Measurements from ENCODE around the gene SKOR1.

Gene SKOR1

DNA sequence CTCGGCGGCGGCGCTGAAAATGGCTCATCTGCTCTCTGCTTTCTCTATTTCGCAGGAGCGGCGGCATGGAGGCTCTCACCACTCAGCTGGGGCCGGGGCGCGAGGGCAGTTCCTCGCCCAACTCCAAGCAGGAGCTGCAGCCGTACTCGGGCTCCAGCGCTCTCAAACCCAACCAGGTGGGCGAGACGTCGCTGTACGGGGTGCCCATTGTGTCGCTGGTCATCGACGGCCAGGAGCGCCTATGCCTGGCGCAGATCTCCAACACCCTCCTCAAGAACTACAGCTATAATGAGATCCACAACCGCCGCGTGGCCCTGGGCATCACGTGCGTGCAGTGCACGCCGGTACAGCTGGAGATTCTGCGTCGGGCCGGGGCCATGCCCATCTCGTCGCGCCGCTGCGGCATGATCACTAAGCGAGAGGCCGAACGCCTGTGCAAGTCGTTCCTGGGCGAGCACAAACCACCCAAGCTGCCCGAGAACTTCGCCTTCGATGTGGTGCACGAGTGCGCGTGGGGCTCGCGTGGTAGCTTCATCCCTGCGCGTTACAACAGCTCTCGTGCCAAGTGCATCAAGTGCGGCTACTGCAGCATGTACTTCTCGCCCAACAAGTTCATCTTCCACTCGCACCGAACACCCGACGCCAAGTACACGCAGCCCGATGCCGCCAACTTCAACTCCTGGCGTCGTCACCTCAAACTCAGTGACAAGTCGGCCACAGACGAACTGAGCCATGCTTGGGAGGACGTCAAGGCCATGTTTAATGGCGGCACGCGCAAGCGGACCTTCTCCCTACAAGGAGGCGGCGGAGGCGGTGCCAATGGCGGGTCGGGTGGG, 790 bp downstream of the SKOR1 start:
- no peak for DNase-seq (ENCODE audit: low read depth)
- H3K4me3 ChIP-seq (ENCODE audit: control insufficient read depth, low read depth, low read length): no peak overlapping the region

DNA sequence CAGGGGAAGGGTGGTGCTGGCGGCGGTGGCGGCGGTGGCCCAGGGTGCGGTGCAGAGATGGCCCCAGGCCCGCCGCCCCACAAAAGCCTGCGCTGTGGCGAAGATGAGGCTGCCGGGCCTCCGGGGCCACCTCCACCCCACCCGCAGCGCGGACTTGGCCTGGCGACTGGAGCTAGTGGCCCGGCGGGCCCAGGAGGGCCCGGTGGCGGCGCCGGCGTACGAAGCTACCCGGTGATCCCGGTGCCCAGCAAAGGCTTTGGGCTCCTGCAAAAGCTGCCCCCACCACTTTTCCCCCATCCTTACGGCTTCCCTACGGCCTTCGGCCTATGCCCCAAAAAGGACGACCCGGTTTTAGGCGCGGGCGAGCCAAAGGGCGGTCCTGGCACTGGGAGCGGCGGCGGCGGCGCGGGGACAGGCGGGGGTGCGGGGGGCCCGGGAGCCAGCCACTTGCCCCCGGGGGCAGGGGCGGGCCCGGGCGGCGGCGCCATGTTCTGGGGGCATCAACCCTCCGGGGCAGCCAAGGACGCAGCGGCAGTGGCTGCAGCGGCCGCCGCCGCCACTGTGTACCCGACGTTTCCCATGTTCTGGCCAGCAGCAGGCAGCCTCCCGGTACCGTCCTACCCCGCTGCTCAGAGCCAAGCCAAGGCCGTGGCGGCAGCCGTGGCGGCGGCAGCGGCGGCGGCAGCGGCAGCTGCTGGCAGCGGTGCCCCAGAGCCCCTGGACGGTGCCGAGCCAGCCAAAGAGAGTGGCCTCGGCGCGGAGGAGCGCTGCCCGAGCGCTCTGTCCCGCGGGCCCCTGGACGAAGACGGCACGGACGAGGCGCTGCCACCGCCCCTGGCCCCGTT, 1.6 kb downstream of the SKOR1 start:
- DNase-seq (ENCODE audit: low read depth): no peak
- H3K4me3 ChIP-seq (ENCODE audit: control insufficient read depth, low read depth, low read length): no peak overlapping the region

More for the DNA sequence above, 790 bp downstream of the SKOR1 start:
- TF ChIP-seq, protein P1, sequence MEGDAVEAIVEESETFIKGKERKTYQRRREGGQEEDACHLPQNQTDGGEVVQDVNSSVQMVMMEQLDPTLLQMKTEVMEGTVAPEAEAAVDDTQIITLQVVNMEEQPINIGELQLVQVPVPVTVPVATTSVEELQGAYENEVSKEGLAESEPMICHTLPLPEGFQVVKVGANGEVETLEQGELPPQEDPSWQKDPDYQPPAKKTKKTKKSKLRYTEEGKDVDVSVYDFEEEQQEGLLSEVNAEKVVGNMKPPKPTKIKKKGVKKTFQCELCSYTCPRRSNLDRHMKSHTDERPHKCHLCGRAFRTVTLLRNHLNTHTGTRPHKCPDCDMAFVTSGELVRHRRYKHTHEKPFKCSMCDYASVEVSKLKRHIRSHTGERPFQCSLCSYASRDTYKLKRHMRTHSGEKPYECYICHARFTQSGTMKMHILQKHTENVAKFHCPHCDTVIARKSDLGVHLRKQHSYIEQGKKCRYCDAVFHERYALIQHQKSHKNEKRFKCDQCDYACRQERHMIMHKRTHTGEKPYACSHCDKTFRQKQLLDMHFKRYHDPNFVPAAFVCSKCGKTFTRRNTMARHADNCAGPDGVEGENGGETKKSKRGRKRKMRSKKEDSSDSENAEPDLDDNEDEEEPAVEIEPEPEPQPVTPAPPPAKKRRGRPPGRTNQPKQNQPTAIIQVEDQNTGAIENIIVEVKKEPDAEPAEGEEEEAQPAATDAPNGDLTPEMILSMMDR (conservative IDR thresholded peaks at IDR 0.05; ENCODE audit: control insufficient read depth, insufficient read depth, low read depth, low read length): no peak

DNA sequence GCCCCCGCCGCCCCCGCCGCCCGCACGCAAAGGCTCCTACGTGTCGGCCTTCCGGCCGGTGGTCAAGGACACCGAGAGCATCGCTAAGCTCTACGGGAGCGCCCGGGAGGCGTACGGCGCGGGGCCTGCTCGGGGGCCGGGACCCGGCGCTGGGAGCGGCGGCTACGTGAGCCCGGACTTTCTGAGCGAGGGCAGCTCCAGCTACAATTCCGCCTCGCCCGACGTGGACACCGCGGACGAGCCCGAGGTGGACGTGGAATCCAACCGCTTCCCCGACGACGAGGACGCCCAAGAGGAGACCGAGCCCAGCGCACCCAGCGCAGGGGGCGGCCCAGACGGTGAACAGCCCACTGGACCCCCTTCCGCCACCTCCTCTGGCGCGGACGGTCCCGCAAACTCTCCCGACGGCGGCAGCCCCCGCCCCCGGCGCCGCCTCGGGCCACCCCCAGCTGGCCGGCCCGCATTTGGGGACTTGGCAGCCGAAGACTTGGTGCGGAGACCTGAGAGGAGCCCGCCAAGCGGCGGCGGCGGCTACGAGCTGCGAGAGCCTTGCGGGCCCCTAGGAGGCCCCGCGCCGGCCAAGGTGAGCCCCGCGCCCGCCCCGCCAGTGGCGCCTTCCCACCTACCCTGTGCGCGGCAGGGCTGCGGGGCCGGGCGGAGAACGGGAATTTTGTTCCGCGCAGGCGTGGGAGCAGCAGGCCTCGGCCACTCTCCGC, 2.4 kb downstream of the SKOR1 start:
- no peak for DNase-seq (ENCODE audit: low read depth)
- TF ChIP-seq, protein P1 (conservative IDR thresholded peaks at IDR 0.05; ENCODE audit: control insufficient read depth, insufficient read depth, low read depth, low read length): no peak
- H3K4me3 ChIP-seq (ENCODE audit: control insufficient read depth, low read depth, low read length): no peak overlapping the region

More for the DNA sequence above, 1.6 kb downstream of the SKOR1 start:
- TF ChIP-seq, protein P1 (conservative IDR thresholded peaks at IDR 0.05; ENCODE audit: control insufficient read depth, insufficient read depth, low read depth, low read length): no peak

DNA sequence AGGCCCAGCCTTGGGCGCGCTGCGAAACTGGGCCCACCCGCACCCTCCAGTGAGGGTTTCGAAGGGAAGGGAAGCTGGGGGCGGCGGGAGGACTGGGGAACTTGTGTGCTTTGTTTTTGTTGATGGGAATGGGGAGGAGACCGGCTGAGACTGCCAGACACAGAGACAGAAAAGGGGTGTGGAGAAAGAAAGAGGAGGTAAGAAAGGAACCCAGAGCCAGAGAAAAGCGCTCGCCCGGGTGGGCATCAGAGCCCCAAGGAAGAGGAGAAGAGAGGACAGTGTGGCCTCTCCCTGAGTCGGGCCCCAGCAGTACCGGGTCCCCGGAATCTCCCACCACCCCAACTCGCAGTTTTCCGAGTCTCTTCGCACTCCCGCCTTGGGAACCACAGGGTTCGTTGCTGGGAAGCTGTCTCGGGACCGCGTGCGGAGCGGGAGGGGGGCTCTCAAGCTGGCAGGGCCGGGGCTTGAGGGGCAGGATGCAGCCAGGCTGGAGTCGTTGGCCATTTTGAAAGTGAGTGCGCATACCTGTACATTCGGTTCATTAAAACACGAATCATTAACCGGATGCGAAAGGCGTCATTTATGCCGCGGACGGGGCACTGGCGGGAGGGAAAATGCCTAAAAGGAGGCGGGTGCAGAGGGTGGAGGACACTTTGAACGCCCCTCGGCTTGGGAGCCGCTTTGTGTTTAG, 3.1 kb downstream of the SKOR1 start:
- TF ChIP-seq, protein P1 (conservative IDR thresholded peaks at IDR 0.05; ENCODE audit: control insufficient read depth, insufficient read depth, low read depth, low read length): no peak
- H3K4me3 ChIP-seq (ENCODE audit: control insufficient read depth, low read depth, low read length): no peak overlapping the region
- no peak for DNase-seq (ENCODE audit: low read depth)

DNA sequence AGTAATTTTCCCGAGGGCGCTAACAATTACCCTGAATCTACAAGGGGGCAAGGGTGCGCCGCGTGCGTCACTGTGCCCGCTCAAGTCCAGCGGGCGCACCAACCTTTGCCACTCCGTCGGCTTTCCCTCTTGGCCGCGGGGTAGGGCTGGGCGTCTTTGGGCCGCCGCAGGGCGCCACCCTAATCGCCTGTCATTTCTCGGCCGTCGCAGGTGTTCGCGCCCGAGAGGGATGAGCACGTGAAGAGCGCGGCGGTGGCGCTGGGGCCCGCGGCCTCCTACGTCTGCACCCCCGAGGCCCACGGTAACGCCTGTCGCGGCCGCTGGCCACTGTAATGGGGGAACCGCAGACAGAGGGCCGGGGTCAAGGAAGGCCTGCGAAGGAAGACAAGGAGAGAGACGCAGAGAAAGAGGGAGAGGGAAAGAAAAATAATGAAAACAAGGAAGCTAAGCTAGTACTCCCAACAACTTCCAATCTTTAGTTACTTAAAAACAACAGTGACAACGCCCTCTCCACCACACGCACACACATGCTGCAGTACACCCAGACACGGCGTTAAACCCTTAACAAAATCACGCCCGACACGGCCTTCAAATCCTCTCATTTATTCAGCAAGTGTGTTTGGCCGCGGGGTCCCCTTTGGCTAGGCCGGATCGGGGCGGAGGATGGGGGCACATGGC, 3.8 kb downstream of the SKOR1 start:
- H3K4me3 ChIP-seq (ENCODE audit: control insufficient read depth, low read depth, low read length): no peak overlapping the region
- DNase-seq (ENCODE audit: low read depth): no peak

More for the DNA sequence above, 3.8 kb downstream of the SKOR1 start:
- TF ChIP-seq, protein P1 (conservative IDR thresholded peaks at IDR 0.05; ENCODE audit: control insufficient read depth, insufficient read depth, low read depth, low read length): no peak

Data from fibroblast of mammary gland (primary cell).